ENCODE measurements around the gene C1QL4.
A peak's percentile ranks its signal among the peaks of the same experiment; 100 is the strongest.
"Not testable (repeated sequence)": the region's sequence is repeated elsewhere in the genome, so short reads cannot be mapped to it uniquely, and the experiment has no call there.

C1QL4 gene

DNA sequence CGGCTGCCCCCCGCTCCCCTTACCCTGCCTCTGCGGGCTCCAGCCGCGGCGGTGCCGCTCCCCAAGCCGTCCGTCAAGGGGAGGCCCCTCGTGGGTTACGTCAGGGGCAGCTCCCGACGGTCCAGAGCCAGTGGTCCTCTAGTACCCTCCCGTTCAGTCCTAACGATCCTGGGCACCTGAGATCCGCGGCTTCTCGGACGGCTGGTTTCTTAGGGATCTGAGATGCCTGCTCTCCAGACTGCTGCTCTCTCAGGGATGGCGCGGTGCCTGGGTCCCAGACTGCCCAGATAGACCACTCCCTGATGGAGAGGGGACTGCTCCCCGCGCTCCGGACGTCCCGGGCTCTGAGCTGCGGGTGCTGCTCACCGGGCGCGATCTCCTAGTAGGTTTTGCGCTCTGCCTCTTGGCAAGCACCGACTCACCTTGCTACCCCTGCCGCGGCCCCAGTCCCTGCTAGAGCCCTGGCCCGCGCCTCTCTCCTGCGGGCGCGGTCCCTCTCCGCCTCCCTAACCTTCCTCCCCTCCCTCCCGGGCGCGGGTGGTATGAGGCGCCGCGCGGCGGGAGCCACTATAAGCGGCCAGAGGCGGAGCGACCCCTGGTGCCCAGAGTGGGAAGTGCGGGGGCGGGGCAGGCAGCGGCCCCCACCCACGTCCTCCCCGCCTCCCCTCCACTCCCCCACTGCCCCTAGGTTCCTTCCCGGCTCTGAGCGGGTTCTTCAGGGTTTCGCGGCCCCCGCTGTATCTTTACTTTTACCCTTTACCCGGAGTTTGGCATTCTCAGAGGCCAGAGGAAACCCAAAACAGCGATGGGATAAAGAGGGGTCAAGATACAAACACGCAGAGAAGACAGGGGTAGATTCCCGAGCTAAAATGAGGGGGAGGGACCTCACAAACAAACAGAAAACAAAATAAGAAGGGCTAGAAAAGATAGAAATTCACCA, at the start of gene C1QL4:
Gene C1QL4, minus strand, starts transcription at position 544 of the 940 bp plus-strand sequence. CDS start 711 bp downstream, outside the sequence.
- DNase-seq = peak; percentile 81 to 88

DNA sequence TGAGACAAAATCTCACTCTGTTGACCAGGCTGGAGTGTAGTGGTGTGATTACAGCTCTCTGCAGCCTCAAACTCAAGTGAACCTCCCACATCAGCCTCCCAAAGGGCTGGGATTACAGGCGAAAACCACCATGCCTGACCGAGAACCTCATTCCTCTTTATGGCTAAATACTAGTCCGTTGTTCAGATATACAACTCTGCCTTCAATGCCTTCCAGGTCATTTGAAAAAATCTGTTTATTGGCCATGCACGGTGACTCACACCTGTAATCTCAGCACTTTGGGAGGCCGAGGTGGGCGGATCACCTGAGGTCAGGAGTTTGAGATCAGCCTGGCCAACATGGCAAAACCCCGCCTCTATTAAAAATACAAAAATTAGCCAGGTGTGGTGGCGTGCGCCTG, 43.2 kb upstream of the C1QL4 start:
- DNase-seq = not testable (repeated sequence)

DNA sequence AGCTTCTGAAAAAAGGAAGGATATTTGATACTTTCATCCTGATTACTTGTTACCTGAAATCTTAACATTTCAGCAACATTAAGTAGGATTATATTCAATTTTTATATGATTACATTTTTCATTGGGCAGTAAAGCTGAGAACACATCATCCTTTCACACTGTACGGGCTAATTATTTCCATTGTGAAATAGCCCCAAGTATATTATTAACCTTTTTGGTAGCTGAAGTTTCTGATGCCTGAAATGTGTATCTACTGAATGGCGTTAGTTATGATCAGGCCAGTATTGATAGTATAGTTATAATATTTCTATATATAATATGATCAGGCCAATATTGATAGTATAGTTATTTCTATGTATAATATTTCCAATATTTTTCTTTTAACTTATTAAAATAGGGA, 40.4 kb upstream of the C1QL4 start:
- no peak for DNase-seq

DNA sequence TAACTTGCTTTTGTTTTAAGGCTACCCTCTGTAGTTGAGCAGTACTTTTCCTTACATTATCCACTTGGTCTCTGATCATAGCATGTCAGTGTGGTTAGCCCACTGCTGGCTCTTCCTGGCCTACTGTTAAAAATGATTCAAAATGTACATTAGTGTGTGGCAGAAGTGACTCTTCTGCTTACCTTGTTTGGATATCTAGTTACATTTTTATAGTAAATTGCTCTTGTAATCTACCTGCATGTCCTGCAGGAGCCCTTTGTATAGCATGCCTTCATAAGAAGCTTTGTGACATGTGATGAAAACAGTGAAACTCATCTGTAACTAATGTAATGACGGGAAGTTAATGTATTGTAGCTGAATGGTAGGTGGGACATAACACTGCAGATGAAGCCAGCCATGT, 38.4 kb upstream of the C1QL4 start:
- DNase-seq = no peak

DNA sequence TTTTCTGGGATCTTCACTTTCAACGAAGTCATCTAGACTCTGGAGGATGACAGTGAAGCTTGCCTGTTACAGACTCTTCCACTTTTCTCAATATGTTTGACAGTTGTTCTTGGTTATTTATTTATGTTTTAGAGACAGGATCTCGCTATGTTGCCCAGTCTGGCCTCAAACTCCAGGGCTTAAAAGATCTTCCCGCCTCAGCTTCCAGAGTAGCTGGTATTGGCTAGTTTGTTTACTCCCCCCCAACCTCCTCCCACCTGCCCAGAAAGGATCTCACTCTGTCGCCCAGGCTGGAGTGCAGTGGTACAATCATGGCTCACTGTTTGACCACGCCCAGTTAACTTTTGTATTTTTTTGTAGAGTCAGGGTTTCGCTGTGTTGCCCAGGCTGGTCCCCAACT, 33.6 kb upstream of the C1QL4 start:
- no peak for DNase-seq

DNA sequence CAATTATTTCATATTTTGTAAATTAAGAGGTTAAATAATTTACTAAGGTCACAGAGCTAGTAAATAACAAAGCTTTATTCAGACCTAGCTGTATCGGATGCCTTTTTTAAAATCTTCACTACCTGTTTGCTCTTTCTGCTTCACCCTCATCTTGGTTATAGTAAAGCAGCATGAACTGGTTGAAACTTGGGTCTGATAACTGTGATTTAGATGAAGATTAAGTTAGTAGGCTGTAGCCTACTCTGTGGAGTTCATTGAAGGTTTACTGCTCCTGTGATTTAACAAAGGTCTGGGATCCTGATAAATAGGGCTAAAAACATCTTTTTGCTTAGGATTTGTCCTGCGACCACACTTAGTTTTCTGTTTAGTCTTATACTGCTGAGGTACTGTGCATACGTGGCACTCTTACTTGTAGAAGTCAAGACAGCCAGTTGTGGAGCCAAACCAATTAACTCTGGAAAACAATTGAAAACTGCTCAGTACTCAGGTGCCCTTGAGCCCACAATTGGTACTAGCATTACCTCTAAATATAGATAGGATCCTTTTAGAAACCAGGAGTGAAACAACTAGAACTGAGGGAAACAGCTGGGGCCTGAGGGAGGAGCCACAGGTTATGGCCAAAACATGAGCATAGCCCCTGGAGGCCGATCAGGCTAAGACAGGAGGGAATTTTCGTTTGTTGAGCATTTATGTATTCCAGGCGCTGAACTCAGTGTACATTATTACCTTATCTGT, 32.6 kb upstream of the C1QL4 start:
- DNase-seq = no peak

DNA sequence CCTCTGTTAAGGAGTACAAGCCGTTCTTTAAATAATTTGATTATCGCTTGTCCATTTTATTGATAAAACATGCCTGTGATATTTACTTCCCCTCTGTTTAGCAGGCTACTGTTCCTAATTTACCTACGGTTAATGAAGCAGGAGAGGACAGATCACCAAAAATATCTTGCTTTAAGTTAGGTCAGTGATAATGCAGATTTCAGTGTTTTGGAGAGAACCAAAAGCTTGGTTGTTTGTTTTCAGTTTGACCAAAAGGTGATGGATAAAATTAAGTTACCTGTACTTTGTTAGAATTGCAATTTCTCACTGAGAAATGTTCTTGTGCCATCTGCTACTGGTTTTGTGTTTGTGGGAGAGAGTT, 31.2 kb upstream of the C1QL4 start:
- no peak for DNase-seq

DNA sequence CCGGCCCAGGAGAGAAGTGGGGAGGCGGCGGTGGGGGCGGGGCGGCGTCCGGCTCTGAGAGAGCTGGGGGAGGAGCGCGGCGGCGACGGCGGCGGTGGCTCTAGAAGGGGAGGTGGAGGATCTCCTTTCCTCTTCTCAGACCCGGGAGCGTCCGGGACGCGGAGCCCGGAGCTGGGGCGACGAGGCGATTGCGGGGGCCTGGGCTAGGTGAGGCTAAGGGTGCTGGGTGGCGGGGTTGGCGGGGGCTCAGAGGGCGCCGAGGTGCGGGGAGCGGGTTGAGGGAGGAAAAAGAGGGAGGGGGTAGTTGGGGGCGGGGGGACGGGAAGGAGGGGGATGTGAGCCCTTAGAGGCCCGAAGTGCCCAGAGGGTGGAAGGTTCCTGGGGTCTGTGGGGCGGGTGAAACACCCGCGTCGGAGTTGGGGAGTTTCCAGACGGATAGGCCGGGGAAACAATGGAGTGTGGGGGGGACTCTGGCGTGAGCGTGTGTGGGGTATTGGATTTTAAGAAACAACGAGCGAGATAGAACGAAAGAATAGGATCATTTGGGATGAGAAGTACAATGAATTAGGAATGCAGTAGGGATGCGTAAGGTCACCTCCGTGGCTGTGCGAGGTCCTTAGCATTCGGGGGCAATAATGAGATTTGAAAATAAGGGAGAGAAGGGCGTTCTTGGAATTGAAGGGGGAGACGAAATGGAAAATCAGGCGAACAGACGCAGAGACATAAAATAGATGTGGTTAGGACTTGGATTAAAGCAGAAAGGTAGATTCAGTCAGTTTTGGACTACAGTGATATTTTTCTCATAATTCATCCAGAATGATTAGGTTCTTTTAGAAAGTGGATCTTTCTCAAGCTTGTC, 30.6 kb upstream of the C1QL4 start, which contains the start of gene SPATS2:
Gene SPATS2, plus strand, starts transcription at position 82 of the 859 bp plus-strand sequence. CDS start 93,551 bp downstream, outside the sequence.
- no peak for DNase-seq

DNA sequence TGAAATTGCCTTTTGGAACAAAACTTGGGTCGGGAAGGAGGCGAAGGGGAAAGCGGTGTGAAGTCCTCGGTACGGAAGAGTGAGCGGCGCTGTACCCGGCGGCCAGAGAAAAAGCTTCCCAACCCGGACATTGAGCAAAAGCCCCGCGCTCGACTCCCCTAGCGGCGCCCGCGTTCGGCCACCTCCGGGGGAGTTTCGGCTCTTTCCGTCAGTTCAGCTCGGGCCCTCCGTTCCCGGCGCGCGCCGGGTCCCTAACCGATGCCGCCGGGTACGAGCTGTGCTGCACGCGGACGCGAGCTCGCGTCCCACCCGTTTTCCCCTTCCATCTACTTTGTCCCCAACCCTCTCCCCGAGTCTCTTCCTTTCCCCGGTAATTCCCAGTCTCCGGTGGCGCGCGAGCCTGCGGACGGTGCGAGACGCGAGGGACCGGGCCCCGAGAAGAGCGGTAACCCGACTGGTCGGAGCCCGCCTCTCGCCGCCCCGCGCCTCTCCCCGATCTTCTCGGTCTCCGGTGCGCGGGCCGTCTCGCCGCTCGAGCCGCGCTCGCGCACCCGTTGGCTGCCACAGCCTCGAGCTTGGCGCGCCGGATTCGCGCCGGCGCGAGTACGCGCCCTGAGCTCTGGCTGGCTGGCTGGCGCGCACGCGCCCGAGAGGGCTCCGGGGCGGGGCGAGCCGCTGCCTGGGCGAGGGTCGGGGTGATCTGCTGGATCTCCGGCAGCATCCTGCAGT, 29.8 kb upstream of the C1QL4 start:
- peak; percentile 80 to 86 for DNase-seq

DNA sequence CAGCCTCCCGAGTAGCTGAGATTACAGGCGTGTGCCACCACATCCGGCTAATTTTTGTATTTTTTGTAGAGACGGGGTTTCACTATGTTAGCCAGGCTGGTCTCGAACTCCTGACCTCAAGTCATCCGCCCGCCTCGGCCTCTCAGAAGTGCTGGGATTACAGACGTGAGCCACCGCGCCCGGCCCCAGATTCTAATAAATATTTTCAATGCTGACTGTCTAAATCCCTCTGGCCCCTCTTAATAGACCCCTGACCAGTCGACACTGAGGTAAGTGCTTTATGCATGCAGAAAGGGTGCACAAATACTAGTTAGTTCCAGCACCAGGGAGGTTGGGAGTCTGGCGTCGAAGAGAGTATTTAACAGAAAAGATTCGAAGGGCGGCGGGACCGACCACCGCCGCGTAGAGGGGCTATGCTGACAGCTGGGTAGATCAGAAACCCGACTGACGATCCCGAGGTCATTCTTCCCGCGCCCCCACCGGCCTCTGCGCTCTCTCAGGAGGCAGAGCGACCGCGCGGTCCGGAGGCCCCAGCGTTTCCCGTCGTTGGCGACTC, 29.2 kb upstream of the C1QL4 start:
- no peak for DNase-seq

DNA sequence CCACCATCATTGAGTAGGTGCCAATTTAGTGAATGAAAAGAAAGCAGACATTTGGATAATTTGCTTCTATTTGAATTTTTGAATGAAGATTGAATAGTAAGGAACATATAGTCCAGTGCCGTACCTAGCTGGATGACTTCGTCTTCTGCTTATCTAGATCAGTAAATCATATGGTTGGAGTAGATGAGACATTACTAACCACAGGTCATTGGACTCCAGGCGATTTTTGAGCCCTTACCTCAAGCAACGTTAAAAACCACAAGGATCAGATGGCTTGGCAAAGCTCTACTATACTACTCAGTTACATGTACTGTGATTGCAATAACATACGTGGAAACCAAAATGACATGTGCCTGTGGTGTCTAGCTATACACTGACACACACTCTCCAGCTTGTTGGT, 28.6 kb upstream of the C1QL4 start:
- DNase-seq = no peak

DNA sequence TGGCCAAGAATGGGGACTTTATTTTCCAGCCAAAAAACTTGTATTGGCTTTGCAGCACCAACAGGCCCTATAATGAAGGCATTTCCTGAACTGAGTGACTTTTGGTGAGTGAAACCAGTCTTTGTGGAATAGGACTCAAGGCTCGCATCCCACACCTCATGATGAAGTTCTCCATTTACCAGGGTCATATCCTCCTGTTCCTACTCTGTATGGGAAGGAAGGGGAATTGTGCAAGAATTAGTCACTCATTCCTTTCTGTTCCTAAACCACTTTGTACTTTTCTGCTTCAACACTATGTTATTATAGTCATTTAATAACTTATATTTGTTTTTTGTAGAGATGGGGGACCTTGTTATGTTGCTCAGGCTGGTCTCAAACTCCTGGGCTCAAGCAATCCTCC, 28.0 kb upstream of the C1QL4 start:
- no peak for DNase-seq

DNA sequence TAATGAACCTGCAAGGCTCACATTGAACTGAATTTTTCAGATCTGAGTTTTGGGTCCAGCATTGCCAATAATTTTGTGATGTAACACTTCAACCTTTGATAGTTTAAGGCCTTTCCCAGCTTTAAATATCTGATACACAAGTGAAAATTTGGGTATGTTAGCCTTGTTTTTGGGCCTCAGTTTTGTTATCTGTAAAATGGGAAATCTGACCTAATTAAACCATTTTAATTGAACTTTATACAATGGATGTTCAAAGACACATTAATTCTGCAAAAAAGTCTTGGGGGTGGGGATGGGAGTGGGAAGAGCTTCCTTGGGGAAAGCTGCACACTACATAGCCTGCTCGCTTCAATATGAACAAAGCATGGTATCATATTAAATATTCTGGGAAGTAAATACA, 25.1 kb upstream of the C1QL4 start:
- no peak for DNase-seq

DNA sequence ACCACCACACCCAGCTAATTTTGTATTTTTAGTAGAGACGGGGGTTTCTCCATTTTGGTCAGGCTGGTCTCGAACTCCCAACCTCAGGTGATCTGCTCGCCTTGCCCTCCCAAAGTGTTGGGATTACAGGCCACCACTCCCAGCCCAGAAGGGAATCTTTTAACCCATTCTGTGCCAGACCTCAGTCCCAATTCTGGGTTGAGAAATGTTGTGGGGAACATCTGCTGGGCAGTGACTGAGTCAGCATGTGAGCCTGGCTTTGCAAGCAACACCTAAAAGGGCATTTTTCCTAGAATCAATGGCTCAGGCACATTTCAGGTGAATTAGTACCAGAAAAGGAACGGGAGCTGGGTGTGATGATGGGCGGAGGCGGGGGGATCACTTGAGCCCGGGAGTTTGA, 22.7 kb upstream of the C1QL4 start:
- no peak for DNase-seq

DNA sequence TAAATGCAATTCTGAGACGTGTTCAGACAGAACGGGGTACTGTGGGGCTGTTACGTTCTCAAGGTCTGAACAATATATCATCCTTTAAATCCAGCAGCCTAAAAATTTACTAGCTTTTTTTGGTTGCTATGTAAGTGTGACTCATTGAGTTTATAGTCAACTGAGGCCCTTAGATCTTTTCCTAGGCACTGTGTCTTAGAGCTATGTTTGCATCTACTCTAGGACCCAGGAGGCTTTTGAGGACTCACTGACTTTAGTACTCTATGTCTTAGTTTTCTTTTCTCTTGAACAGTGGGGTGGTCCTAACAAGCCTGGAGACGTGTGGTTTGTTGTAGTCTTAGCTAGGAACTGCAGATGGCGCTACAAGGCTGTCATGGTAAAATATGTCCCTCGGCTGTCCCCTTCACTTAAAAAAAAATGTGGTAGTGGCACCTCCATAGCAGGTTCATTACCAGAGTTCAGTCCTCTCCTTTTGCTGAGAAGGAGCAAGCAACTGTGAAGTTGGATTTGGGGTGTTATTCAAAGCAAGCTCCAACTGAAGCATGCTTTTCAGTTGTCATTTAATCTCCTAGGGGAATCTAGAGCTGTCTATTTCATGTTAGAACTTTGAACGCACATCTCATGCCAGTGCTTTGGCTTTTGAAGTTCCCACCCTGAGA, 21.6 kb upstream of the C1QL4 start:
- peak; percentile 20 to 40 for DNase-seq

DNA sequence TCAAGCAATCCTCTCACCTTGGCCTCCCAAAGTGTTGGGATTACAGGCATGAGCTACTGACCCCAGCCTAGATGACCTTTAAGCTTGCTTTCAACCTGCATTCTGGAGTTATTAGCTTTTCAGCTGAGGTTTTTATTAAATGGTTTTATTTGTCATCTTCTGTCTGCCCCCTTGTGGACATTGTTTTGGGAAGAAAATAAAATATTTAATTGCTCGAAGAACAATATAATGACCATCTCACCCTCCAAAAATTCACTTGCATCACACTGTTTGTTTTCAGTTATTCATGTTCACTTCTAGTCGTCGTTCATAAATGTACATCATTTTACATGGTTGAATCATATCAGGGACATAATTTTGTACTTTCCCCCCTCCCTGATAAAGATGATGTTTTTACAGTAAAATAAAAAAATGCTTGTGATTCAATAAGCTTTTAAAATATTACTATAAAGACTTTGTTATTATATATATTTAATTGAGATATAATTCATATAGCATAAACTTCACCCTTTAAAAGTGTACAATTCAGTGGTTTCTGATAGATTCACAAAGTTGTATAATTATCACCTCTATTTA, 20.2 kb upstream of the C1QL4 start:
- DNase-seq = no peak

DNA sequence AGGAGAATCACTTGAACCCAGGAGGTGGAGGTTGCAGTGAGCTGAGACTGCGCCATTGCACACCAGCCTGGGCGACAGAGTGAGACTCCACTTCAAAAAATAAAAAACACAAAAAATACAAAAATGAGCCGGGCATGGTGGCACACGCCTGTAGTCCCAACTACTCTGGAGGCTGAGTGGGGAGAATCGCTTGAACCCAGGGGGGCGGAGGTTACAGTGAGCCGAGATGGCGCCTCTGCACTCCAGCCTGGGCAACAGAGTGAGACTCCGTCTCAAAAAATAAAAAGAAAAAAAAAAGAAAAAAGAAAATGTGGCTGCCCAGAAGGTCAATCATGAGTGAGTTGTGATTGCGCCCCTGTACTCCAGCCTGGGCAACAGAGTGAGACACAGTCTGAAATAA, 18.9 kb upstream of the C1QL4 start:
- no peak for DNase-seq

DNA sequence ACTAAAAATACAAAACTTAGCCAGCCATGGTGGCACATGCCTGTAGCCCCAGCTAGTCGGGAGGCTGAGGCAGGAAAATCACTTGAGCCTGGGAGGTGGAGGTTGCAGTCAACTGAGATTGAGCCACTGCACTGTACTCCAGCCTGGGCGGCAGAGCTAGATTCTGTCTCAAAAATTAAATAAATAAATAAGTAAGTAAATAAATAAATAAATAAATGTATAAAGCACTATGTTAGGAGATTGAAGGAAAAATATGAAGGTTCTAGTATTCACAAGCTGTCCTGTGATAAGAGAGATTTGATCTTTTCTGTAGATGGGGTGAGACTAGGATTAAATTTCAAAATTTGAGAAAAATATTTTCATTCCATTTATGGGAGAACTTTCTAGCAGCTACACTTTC, 15.4 kb upstream of the C1QL4 start:
- no peak for DNase-seq

DNA sequence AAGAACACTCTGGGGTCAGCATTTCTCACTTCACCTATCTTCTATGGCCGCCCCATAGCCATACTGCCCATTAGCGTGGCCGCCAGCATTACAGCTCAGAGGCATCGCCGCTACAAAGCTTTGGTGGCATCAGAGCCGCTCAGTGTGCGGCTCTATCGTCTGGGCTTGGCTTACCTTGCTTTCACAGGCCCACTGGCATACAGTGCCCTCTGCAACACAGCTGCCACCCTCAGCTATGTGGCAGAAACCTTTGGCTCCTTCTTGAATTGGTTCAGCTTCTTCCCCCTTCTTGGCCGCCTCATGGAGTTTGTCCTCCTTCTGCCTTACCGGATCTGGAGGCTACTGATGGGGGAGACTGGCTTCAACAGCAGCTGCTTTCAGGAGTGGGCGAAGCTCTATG, 12.3 kb upstream of the C1QL4 start:
- DNase-seq = no peak

DNA sequence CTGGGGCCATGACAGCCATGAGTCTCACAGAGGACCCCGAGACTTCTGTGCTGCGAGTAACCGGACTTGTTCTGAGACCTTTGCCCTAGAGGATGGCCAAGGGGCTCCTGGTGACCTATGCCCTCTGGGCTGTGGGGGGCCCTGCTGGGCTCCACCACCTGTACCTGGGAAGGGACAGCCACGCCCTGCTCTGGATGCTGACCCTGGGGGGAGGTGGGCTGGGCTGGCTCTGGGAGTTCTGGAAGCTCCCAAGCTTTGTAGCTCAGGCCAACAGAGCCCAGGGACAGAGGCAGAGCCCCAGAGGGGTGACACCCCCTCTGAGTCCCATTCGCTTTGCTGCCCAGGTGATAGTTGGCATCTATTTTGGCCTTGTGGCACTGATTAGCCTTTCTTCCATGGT, 11.8 kb upstream of the C1QL4 start:
- no peak for DNase-seq

Measured in stimulated activated CD4-positive, alpha-beta T cell treated with anti-CD3 and anti-CD28 coated beads, Interleukin-4, amount 100 ng/mL, for 4 hours (primary cell).